HG03558 (cell line): ENCODE data around the gene SCN5A.

Source experiments
- ATAC-seq: cut with Tn5 transposase; IDR thresholded peaks from one replicate; pipeline ENCODE4 v1.9.1; 2021; ENCODE audit warnings: moderate number of reproducible peaks; ENCODE audit not compliant: unreplicated experiment; ENCODE audit errors: extremely low read depth

Gene SCN5A

DNA sequence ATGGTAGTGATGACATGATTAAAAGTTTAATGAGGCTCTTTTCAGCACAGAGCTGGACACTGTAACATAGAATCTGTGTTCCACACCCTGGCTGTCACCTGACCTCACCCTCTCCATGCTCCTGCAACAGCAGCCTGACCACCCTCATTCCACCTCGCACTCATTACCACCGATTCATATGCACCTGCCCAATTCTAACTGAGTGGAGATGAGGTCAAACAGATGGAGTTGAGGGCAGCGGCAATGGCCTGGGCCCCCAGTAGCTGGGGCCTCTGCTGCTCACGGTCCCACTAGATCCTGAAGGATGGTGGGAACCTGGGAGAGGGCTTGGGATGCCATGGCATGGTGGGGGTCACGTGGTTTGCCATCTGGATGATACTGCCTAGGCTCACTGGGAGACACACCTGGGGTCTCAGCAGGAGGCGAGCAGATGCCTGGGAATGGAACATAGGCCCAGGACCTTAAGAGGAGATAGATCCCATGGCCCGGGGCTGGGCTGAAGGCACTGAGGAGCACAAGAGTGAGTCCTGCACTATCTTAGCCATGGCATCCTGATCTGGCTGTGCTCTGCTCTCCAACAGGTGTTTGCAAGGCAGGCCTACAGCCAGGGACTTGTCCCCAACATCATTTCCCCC lies 1.3 kb downstream of the SCN5A start:
- no peak for ATAC-seq

GRCh38 chr3:38647217-38647970 lies 2.1 kb downstream of the SCN5A start:
- no peak for ATAC-seq

GRCh38 chr3:38646630-38647029 lies 2.9 kb downstream of the SCN5A start:
- ATAC-seq: no peak

GRCh38 chr3:38646062-38646461 lies 3.4 kb downstream of the SCN5A start:
- ATAC-seq: no peak

- ATAC-seq: no peak
Observed at GRCh38 chr3:38645601-38646000, 3.9 kb downstream of the SCN5A start.

DNA sequence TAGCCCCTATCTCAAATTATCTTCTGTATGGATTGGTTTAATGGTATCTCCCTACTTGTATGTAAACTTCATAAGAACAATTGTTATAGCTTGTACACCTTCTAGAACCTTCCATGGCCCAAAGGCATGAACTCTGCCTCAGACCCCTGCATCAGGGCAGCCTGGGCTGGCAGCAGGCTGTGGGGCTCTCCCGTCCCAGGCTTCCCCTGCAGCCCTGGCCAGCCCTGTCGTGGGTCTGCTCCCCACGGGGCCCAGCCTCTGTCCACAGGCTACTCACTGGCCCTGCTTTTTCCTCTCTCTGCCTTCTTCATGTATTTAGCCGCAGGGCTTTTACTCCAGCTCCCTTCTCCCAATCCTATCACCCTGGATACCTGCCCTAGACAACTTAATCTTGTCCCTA lies 4.4 kb downstream of the SCN5A start:
- ATAC-seq: no peak

GRCh38 chr3:38644662-38645053 lies 4.8 kb downstream of the SCN5A start:
- no peak for ATAC-seq

- ATAC-seq: no peak
Observed at GRCh38 chr3:38644016-38644661, 5.3 kb downstream of the SCN5A start.

DNA sequence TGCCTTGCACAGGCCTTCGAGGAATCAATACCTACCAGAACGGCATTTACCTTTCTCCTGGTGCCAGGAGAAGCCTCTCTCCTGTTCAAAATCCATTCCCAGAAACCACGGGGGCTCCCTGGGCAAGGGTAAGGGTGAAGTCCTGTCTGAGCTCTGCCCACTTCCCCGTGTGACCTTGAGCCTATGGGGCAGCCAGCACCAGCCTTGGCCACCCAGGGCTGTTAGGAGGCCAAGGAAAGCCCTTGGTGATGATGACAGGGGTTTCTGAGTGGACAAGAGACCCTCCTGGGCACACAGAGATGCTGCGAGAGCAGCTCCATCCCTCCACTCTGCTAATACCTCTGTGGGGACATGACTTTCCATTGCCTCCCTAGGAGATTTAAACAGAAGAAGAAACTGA lies 5.9 kb downstream of the SCN5A start:
- no peak for ATAC-seq

DNA sequence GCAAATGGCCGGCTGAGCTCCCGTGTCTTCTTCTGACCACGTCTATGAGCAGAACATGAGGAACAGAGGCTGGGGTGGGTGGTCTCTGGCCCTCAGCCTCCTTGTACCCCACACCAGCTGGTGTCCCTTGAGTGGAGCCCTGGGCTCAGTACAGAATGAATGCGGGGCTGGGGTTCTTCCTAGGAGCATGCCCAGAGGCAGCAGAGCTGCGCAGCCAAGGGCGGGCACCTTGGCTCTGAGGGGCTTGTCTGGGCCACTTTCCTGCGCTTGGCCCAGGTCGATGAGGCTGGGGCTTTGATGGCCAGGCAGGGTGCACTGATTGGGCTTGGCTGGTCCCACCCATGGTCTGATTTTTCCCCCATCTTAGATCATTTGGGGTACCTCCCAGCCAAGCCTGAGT lies 6.4 kb downstream of the SCN5A start:
- no peak for ATAC-seq

GRCh38 chr3:38641461-38642110 lies 7.9 kb downstream of the SCN5A start:
- ATAC-seq: no peak

- ATAC-seq: no peak
Observed at GRCh38 chr3:38640661-38641452, 8.6 kb downstream of the SCN5A start.

DNA sequence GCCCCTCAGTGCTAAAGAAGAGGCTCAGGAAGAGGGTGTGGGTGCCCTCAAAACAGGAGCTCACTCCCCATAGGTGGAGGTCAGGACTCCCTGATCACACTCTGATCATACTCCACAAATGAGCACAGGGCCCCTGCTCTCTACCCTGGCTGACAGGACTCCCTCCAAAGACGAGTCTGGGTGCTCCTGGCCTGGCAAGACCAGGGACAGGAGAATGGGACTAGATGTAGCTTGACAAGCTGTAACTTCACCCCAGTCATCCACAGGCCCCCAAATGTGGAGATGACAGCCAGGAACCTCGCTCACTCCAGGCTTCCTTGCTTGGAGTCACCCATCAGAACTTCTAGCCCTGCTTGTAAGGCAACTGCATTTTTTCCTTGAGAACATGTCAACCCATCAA lies 11.1 kb downstream of the SCN5A start:
- no peak for ATAC-seq

- no peak for ATAC-seq
Observed at GRCh38 chr3:38637906-38638305, 11.6 kb downstream of the SCN5A start.

GRCh38 chr3:38636881-38637280 lies 12.6 kb downstream of the SCN5A start:
- ATAC-seq: no peak

DNA sequence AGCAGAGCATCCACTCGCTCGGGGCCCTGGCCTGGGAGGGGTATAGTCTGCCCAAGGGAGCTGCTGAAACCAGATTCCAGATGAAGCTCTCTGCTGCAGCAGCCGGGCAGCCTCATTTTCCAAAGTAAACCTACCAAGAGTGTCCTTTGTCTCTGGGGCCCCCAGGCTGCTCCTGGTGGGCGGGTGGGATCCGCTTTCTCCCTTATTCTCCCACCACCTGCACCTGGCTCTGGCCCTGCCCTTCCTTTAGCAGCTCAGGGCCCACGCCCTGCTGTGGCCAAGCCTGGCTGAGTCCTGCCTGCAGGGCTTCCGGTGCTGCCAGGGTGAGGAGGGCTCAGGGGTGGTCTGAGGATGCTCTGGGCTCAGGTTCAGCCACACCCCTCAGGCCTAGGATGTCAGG lies 13.0 kb downstream of the SCN5A start:
- no peak for ATAC-seq

- ATAC-seq: no peak
Observed at GRCh38 chr3:38634111-38634510, 15.4 kb downstream of the SCN5A start.

DNA sequence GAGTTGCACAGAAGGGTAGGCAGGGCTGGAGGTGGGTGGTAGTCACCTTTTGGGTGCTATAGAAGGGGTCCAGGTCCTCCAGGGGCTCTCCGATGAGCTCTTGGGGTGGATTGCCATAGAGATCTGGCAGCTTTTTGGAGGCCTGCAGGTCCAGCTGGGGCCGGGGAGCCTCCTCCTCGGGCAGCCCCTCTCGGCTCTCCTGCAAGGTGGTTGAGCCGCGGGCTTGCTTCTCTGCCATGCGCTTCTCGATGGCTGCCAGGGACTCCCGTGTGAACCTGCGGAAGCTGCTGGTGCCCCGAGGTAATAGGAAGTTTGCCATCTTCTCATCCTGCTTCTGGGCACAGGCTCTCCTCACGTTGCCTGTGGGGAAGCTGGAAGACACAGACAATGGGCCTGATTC lies 16.5 kb downstream of the SCN5A start:
- no peak for ATAC-seq

GRCh38 chr3:38630606-38631005 lies 18.9 kb downstream of the SCN5A start:
- no peak for ATAC-seq

DNA sequence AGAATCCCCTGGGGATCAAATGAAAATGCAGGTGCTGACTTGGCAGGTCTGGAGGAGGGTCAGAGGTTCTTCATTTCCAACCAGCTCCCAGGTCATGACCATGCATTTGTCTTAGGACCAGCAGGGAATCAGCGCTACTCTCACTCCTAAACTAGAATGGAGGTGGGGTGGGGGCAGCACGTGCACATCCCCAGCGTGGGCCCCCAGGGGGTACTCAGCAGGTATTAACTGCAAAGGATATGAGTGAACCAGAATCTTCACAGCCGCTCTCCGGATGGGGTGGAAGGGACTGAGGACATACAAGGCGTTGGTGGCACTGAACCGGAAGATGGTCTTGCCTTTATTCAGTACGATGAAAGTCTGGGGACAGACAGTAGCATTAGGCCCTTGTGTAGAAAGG lies 19.4 kb downstream of the SCN5A start:
- ATAC-seq: no peak
